GM18873 (cell line): ENCODE data around the gene GABRB1.

ENCODE experiments used
- ATAC-seq: cut with Tn5 transposase; IDR thresholded peaks from one replicate; pipeline ENCODE4 v1.9.1; 2021; ENCODE audit warnings: mild to moderate bottlenecking, moderate library complexity, moderate number of reproducible peaks; ENCODE audit not compliant: unreplicated experiment, low FRiP score

GABRB1 gene

DNA sequence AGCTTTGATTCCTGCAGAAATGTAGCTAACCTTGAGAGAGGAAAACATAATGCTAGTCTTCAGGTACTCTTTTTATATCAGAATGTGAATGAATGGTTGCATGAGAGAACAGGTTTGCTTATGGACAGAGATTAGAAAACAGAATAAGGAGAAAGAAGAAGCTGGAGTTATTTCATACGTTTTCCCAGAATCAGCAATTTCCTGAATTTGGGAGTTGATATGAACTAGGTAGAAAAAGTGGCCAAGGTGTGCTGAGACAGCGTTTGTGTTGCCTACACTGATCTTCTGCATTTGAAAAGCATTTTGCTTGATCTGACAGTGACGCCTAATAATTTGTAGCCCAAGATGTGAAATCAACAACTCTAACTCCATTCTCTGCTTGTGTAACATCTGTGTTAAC lies 12.5 kb downstream of the GABRB1 start:
- ATAC-seq = no peak

- no peak for ATAC-seq
These were observed 13.9 kb downstream of the GABRB1 start for GRCh38 chr4:47045261-47045660.

GRCh38 chr4:47049347-47049746 lies 18.0 kb downstream of the GABRB1 start:
- no peak for ATAC-seq

GRCh38 chr4:47050761-47051725 lies 19.7 kb downstream of the GABRB1 start:
- no peak for ATAC-seq

DNA sequence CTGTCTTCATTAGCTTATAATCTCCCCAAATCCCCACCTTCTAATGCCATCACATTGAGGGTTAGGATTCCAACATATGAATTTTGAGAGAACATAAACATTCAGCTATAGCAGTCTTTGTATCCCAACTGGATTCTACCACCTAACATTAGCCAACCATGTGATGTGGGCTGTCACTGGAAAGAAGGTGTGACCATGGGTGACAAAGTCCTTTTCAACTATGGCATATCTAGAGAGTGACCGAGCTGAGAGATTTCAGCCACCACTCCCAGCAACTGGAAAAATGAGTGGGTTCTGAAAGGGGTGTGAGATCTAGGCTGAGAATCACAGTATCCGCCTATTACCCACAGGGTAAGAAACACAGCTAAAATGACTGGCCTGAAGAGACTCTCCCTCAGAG lies 22.1 kb downstream of the GABRB1 start:
- ATAC-seq = no peak

DNA sequence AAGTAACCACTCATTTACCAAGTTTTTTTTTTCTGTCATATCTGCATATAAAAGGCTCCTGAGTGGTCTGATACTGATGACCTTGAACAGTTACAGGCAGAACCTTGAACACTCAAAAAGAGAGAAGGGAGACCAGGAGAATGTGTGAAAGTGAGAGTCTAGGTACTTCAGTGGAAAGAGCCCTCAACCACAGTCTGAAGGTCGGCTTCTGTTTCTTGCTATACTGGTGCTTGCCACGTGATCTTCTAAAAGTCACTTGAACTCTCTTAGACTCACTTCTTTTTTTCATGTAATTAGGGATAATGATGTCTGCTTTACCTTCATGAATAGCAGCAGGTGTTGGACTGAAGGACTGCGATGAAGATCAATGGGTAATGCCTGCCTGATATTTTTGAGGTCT lies 22.8 kb downstream of the GABRB1 start:
- no peak for ATAC-seq

- ATAC-seq = no peak
These were observed 26.6 kb downstream of the GABRB1 start for GRCh38 chr4:47057991-47058390.

DNA sequence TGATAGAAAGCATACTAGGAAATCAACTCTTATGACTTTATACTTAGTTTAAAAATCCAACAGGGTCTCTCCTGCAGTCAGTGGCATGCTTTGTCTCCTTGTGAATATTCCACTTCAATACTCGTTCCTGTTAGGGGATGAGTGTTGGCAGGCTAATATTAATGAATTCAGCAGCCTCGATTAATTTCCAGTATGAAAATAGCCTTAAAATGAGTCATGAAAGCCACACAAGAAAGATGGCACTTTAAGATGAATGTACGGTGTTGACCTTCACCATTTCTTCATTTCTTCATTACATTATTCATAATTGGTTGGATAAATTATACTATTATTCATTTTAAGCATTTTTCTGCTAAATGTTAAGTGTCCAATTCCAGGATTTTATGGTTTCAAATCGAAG lies 29.2 kb downstream of the GABRB1 start:
- no peak for ATAC-seq

DNA sequence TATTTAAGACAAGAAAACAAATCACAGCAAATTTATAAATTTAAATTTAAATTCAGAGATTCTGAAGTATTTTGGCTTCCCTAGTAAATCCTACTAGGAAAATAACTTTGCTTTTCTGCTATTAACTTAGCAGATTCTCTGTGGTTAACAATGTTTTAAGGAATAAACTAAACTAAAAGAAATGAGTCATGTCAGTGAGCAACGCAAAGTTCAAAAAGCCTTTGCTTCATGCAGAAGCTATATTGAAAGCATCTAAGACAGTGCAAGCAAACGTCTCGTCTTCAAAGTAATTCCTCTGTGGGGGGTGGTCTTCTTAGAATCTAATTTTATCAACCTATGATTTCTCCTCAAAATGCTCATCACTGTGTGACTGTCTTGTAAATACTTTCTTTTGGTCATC lies 30.1 kb downstream of the GABRB1 start:
- no peak for ATAC-seq

- ATAC-seq = no peak
These were observed 33.7 kb downstream of the GABRB1 start for GRCh38 chr4:47065051-47065481.

- no peak for ATAC-seq
These were observed 37.6 kb downstream of the GABRB1 start for GRCh38 chr4:47068986-47069385.

DNA sequence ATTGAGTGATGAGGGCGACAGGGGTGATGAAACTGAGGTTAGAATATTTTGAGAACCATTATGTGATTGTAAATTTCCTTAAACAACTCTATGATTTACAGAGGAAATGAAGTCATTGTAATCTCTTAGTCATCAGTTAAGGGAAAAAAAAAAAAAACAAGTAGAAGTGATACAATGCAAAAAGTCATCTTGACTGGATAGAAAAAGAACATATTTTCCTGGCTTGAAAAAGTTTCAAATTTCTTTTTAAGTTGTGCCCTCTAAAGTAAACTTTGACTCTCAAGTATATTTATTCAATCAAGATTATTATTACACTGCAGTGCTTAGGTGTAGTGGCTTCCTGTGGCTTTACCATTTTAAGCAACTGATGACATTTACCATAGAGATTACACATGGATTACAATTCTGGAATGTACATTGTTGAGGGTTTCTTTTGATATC lies 40.6 kb downstream of the GABRB1 start:
- no peak for ATAC-seq

DNA sequence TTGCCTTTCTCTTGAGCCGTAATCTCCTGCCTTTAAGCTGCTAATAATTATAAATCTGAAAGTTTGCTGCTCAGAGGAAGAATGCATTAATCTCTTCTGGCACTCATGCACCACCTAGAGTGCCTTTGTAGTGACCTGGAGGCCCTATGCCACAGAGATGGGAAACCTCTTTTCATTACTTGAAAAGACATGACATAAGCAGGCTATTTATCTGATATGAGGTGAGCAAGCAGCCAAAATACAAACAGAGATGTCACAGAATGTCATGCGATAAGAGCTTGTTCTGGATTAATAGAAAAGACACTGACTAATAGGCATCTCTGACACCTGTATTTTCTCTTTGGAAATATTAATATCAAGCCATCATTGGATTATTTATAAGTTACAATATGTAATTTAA lies 42.3 kb downstream of the GABRB1 start:
- no peak for ATAC-seq

- no peak for ATAC-seq
These were observed 43.4 kb downstream of the GABRB1 start for GRCh38 chr4:47074816-47075215.

DNA sequence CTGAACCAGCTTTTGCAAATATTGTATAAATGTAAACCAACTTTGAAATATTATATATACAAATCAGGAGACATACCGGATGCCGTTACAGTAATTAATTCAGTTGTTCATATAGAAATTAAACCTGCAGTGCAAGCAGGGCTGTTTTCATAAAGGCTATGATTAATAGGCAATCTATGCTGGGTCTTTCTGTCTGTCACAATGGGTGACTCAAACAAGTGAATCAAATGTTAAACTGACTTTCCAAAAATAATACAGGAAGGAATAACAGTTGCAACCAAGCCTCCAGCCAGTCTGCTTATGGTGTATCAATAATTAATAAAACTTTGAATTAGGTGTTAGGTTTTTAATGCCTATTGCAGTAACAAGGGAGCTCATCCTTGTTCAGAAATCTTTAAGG lies 43.9 kb downstream of the GABRB1 start:
- no peak for ATAC-seq

DNA sequence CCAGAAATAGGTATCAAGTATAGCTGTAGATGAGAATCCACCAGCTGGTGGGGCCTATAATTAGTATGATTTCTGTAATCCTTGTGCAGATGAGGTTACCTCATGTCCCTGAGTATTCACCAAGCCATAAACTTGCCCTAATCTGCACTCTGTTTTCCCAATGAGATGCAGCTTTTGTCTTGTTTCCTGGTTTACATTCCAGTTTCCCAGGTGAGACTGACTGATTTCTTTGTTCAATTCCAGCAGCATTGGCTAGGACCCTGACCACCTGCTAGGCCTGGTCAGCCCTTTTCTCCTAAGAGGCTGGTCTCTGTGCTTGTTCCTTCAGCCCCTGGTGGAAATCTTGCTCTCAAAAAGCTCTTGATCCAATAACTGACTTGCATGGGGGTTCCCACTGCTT lies 44.6 kb downstream of the GABRB1 start:
- ATAC-seq = no peak

DNA sequence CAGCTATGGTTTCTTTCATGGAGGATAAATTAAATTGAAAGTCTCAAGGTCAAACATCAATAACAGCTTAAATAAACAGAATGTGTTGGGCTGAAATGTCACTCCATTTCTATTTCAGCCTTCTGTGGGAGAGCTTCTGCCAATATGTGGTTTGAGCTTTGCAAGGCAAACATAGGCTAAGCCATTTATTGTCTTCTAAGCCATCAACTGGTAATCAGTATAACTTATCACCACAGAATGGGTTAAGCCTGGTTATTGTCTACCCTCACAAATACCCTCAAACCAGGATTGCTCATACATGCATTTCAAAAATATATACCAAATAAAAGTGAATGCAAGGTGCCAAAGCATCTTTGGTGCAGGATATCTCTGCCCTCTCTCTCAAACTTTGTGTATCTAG lies 52.7 kb downstream of the GABRB1 start:
- no peak for ATAC-seq

- no peak for ATAC-seq
These were observed 53.4 kb downstream of the GABRB1 start for GRCh38 chr4:47084795-47085194.

GRCh38 chr4:47088298-47088697 lies 56.9 kb downstream of the GABRB1 start:
- ATAC-seq = no peak

GRCh38 chr4:47095884-47096283 lies 64.5 kb downstream of the GABRB1 start:
- no peak for ATAC-seq

DNA sequence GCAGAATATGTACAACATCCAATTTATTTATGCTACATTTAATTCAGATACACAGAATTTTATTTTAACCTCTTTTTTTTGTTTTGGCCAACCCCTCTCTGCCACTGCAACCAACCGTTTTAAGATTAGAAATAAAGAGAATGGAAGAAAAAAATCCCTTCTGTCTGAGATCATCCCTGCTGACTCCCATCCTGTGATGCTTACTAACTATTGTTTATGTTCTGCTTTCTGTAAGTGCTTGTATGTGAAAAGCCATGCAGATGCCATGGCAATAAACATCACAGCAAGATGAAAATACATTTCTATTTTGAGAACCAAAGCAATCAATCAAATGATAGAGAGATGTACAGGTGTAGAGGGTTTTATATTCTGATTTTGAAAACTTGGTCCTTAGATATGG lies 70.1 kb downstream of the GABRB1 start:
- no peak for ATAC-seq

GRCh38 chr4:47104986-47105385 lies 73.6 kb downstream of the GABRB1 start:
- ATAC-seq = no peak
